AG04450 (cell line): Measurements from ENCODE around the gene TMTC4. TPM values are rescaled to one million over a fixed set of nuclear protein-coding genes. Genes with fewer than 3 reads are reported as not detected.

Experiments
- CTCF ChIA-PET: fragments of 300-600, 350-600 bp; formaldehyde crosslinking; extraction: SDS; loops from one replicate; lab custom pipeline; 2022; ENCODE audit warnings: antibody characterized with exemption, inconsistent platforms; lab: Charles Lee
- POLR2A ChIA-PET: fragments of 350-600 bp; formaldehyde crosslinking; extraction: SDS; loops from one replicate; lab custom pipeline; 2021; ENCODE audit warnings: antibody characterized with exemption, inconsistent platforms; lab: Yijun Ruan, JAX
- DNase-seq: peaks from one replicate; pipeline ENCODE4 v3.0.0-alpha.2; 2011; ENCODE audit warnings: low read depth, low spot score
- H3K27ac ChIP-seq: one replicate; pipeline ENCODE4 v1.5.1; 2012; ENCODE audit warnings: low read depth, low read length, control low read depth
- H3K27me3 ChIP-seq: one replicate; pipeline ENCODE4 v1.6.0; 2012; ENCODE audit warnings: low read length; ENCODE audit not compliant: control insufficient read depth, insufficient read depth
- H3K4me3 ChIP-seq: 2 replicates; pipeline ENCODE4 v1.5.1; 2011; ENCODE audit warnings: mild to moderate bottlenecking, low read depth, low read length, control low read depth
- H3K9me3 ChIP-seq: 2 replicates; pipeline ENCODE4 v1.5.1; 2012; ENCODE audit warnings: low read length; ENCODE audit not compliant: control insufficient read depth, insufficient read depth
- polyA minus RNA-seq: library from RNA; depleted of rRNA, polyadenylated mRNA; stranded (reverse); fragments of >200 nt; gene quantifications from 2 replicates; pipeline ENCODE4 v1.2.3, GENCODE V29; 2011; rRNA and poly(A)+ RNA removed
- polyA plus RNA-seq: library from polyadenylated mRNA; depleted of rRNA; stranded (reverse); fragments of >200 nt; gene quantifications from 2 replicates; pipeline ENCODE4 v1.2.3, GENCODE V29; 2011; rRNA removed
- TF ChIP-seq, protein P1 (sequence below): IDR thresholded peaks from 2 replicates; pipeline ENCODE4 v1.5.1; 2011; ENCODE audit warnings: low read depth, low read length, control low read depth, inconsistent platforms

TMTC4 gene, protein sequence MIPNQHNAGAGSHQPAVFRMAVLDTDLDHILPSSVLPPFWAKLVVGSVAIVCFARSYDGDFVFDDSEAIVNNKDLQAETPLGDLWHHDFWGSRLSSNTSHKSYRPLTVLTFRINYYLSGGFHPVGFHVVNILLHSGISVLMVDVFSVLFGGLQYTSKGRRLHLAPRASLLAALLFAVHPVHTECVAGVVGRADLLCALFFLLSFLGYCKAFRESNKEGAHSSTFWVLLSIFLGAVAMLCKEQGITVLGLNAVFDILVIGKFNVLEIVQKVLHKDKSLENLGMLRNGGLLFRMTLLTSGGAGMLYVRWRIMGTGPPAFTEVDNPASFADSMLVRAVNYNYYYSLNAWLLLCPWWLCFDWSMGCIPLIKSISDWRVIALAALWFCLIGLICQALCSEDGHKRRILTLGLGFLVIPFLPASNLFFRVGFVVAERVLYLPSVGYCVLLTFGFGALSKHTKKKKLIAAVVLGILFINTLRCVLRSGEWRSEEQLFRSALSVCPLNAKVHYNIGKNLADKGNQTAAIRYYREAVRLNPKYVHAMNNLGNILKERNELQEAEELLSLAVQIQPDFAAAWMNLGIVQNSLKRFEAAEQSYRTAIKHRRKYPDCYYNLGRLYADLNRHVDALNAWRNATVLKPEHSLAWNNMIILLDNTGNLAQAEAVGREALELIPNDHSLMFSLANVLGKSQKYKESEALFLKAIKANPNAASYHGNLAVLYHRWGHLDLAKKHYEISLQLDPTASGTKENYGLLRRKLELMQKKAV
- polyA plus RNA-seq (20.8 and 22.2 TPM in 2 replicates), polyA minus RNA-seq (19.3 and 20.3 TPM in 2 replicates)

DNA sequence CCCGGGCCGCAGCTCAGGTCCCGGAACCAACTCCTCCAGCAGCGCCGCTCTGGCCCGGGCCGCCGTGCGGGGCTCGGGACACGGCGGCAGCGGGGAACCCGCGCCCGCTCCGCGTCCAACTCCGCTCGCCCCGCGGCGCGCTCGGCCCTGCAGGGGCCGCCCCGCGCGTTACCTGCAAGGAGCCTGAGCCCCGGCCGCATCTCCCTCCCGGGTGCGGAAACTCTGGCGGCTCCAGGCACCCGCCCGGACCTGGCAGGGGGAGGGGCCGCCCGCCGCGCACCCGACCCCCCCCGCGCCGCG is at the start of gene TMTC4:
TMTC4 (minus strand) TSS at position 224 of the 300 bp plus-strand sequence. CDS start 4,433 bp downstream, outside the sequence.
- ChIA-PET CTCF (interaction anchor here (0.6 to 1.5 kb wide), 31 partner anchors 9 to 1521 kb away, joined by 3 to 9 read pairs (median 3); no protein-coding TSS in a partner anchor), POLR2A (interaction anchor here (0.5 to 1.1 kb wide), 3 partner anchors 10 to 218 kb away, joined by 3 read pairs; no protein-coding TSS in a partner anchor)
- TF ChIP-seq, protein P1, sequence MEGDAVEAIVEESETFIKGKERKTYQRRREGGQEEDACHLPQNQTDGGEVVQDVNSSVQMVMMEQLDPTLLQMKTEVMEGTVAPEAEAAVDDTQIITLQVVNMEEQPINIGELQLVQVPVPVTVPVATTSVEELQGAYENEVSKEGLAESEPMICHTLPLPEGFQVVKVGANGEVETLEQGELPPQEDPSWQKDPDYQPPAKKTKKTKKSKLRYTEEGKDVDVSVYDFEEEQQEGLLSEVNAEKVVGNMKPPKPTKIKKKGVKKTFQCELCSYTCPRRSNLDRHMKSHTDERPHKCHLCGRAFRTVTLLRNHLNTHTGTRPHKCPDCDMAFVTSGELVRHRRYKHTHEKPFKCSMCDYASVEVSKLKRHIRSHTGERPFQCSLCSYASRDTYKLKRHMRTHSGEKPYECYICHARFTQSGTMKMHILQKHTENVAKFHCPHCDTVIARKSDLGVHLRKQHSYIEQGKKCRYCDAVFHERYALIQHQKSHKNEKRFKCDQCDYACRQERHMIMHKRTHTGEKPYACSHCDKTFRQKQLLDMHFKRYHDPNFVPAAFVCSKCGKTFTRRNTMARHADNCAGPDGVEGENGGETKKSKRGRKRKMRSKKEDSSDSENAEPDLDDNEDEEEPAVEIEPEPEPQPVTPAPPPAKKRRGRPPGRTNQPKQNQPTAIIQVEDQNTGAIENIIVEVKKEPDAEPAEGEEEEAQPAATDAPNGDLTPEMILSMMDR = no peak
- H3K4me3 ChIP-seq = peak within 1 kb of the TSS; percentile 83
- peak within 1 kb of the TSS; percentile 47 for H3K27ac ChIP-seq
- no peak for DNase-seq
- H3K27me3 ChIP-seq = peaks cover under 1% of the 10 kb centered on the region
- H3K9me3 ChIP-seq = no peaks in the 10 kb centered on the region

- ChIA-PET CTCF (interaction anchor here (0.5 to 3.0 kb wide), 37 partner anchors 9 to 1234 kb away, joined by 3 to 35 read pairs (median 4); no protein-coding TSS in a partner anchor), POLR2A (no interaction called here)
- TF ChIP-seq, protein P1 = peak; percentile 20; the same call in 1 of the 2 replicates
- DNase-seq = no peak
- no peaks in the 10 kb centered on the region for H3K27me3 ChIP-seq
- no peaks in the 10 kb centered on the region for H3K9me3 ChIP-seq
- no peak overlapping the region for H3K27ac ChIP-seq
- no peak overlapping the region for H3K4me3 ChIP-seq
Observed at GRCh38 chr13:100722517-100722916, 47.9 kb upstream of the TMTC4 start.

- POLR2A ChIA-PET = no interaction called here
- Histone ChIP-seq H3K9me3 (no peaks in the 10 kb centered on the region), H3K27me3 (no peaks in the 10 kb centered on the region), H3K4me3 (no peak overlapping the region), H3K27ac (no peak overlapping the region)
- TF ChIP-seq, protein P1 = peak; percentile 78
- peak; percentile 39 for DNase-seq
- CTCF ChIA-PET = interaction anchor here (0.6 to 3.0 kb wide), 38 partner anchors 9 to 1054 kb away, joined by 3 to 35 read pairs (median 4); no protein-coding TSS in a partner anchor
Observed at GRCh38 chr13:100721885-100722512, 47.4 kb upstream of the TMTC4 start.

- no peak for DNase-seq
- ChIA-PET CTCF (no interaction called here), POLR2A (no interaction called here)
- TF ChIP-seq, protein P1 = no peak
- Histone ChIP-seq H3K9me3 (no peaks in the 10 kb centered on the region), H3K27ac (no peak overlapping the region), H3K4me3 (no peak overlapping the region), H3K27me3 (peaks cover 3% of the 10 kb centered on the region)
Observed at GRCh38 chr13:100715604-100716003, 41.0 kb upstream of the TMTC4 start.
